Stimulated activated CD4-positive, alpha-beta T cell treated with anti-CD3 and anti-CD28 coated beads, Interleukin-12 subunit alpha, Interleukin-12 subunit beta, amount 100 ng/mL, for 24 hours (primary cell): ENCODE results near the gene PRICKLE1.
"Not testable (repeated sequence)": the region's sequence is repeated elsewhere in the genome, so short reads cannot be mapped to it uniquely, and the experiment has no call there.

Source experiments
- DNase-seq, 2 experiments: peaks; one replicate each; pipeline ENCODE4 v3.0.0-alpha.2; 2020; ENCODE audit warnings: low read depth in 2 of 2

PRICKLE1 gene

GRCh38 chr12:42556917-42557316 lies 32.6 kb downstream of the PRICKLE1 start:
- DNase-seq = no peak

GRCh38 chr12:42552822-42553221 lies 36.7 kb downstream of the PRICKLE1 start:
- DNase-seq = no peak

GRCh38 chr12:42550800-42551199 lies 38.7 kb downstream of the PRICKLE1 start:
- DNase-seq = no peak

GRCh38 chr12:42546709-42547108 lies 42.8 kb downstream of the PRICKLE1 start:
- no peak for DNase-seq

GRCh38 chr12:42541965-42542364 lies 47.6 kb downstream of the PRICKLE1 start:
- DNase-seq = no peak

GRCh38 chr12:42541308-42541707 lies 48.2 kb downstream of the PRICKLE1 start:
- not testable (repeated sequence) for DNase-seq

- no peak for DNase-seq
Measured at GRCh38 chr12:42539696-42540095, 49.9 kb downstream of the PRICKLE1 start.

- DNase-seq = no peak
Measured at GRCh38 chr12:42538203-42538602, 51.3 kb downstream of the PRICKLE1 start.

- DNase-seq = no peak
Measured at GRCh38 chr12:42534184-42534838, 55.2 kb downstream of the PRICKLE1 start.

- DNase-seq = no peak
Measured at GRCh38 chr12:42530284-42530683, 59.3 kb downstream of the PRICKLE1 start.

GRCh38 chr12:42525444-42525843 lies 64.1 kb downstream of the PRICKLE1 start:
- no peak for DNase-seq

GRCh38 chr12:42524716-42525115 lies 64.8 kb downstream of the PRICKLE1 start:
- no peak for DNase-seq

- DNase-seq = no peak
Measured at GRCh38 chr12:42516573-42516972, 73.0 kb downstream of the PRICKLE1 start.

- no peak for DNase-seq
Measured at GRCh38 chr12:42511656-42512055, 77.9 kb downstream of the PRICKLE1 start.

- no peak for DNase-seq
Measured at GRCh38 chr12:42510823-42511222, 78.7 kb downstream of the PRICKLE1 start.

- DNase-seq = no peak
Measured at GRCh38 chr12:42508913-42509460, 80.6 kb downstream of the PRICKLE1 start.

- DNase-seq = no peak
Measured at GRCh38 chr12:42507565-42507964, 82.0 kb downstream of the PRICKLE1 start.

- no peak for DNase-seq
Measured at GRCh38 chr12:42507081-42507480, 82.5 kb downstream of the PRICKLE1 start.

- no peak for DNase-seq
Measured at GRCh38 chr12:42504049-42504448, 85.5 kb downstream of the PRICKLE1 start.

- DNase-seq = no peak
Measured at GRCh38 chr12:42502682-42503081, 86.9 kb downstream of the PRICKLE1 start.

- DNase-seq = no peak
Measured at GRCh38 chr12:42498549-42499247, 90.8 kb downstream of the PRICKLE1 start.

- no peak for DNase-seq
Measured at GRCh38 chr12:42496886-42497285, 92.7 kb downstream of the PRICKLE1 start.

- DNase-seq = no peak
Measured at GRCh38 chr12:42495244-42495643, 94.3 kb downstream of the PRICKLE1 start.
